ENCODE measurements around the gene CCDC197.

- TF ChIP-seq ELF4 (IDR thresholded peaks at IDR 0.05), result no peak
- TF ChIP-seq CTBP1 (IDR thresholded peaks at IDR 0.05; ENCODE audit: borderline replicate concordance), result no peak
- TF ChIP-seq FOXA1 (IDR thresholded peaks at IDR 0.05), result no peak
- TF ChIP-seq NFRKB (IDR thresholded peaks at IDR 0.05), result no peak
- no peak for TF ChIP-seq SP1 (IDR thresholded peaks at IDR 0.05)
- TF ChIP-seq LEF1 (IDR thresholded peaks at IDR 0.05; ENCODE audit: borderline replicate concordance), result no peak
- no peak for TF ChIP-seq TARDBP (IDR thresholded peaks at IDR 0.05)
- no peak for TF ChIP-seq FOXK2 (IDR thresholded peaks at IDR 0.05)
- TF ChIP-seq SUZ12 (IDR thresholded peaks at IDR 0.05), result no peak
- no peak for TF ChIP-seq FOXM1 (IDR thresholded peaks at IDR 0.05; ENCODE audit: borderline replicate concordance)
These were observed 40.4 kb upstream of the CCDC197 start for GRCh38 chr14:93956514-93957332.

Data from HEK293T (cell line).